Endothelial cell of umbilical vein (primary cell): ENCODE data around the gene FSTL1. TPM values are rescaled to one million over a fixed set of nuclear protein-coding genes. Genes with fewer than 3 reads are reported as not detected.

Experiments
- BruUV-seq: library from RNA; stranded (reverse); fragments of 400-500 nt; replicated peaks from 2 replicates; lab custom pipeline; 2021; lab: Mats Ljungman, UMichigan
- CTCF ChIA-PET: fragments of 300-600, 350-600 bp; sonication (Branson Sonifier 250); formaldehyde crosslinking; loops from one replicate; lab custom pipeline; 2021; ENCODE audit warnings: antibody characterized with exemption, inconsistent platforms; lab: Charles Lee
- POLR2A ChIA-PET: fragments of 300-600, 350-600 bp; sonication (Branson Sonifier 250); formaldehyde crosslinking; loops from one replicate; lab custom pipeline; 2021; ENCODE audit warnings: antibody characterized with exemption, inconsistent platforms; lab: Charles Lee
- DNase-seq: peaks from one replicate; pipeline ENCODE4 v3.0.0-alpha.2; 2011; ENCODE audit warnings: low read depth, low spot score
- FAIRE-seq: peaks from 2 replicates; lab custom pipeline; 2011; peaks lifted over from hg19 to GRCh38; lab: Jason Lieb, UNC
- H2AFZ ChIP-seq: 2 replicates; pipeline ENCODE4 v1.6.0; 2012; ENCODE audit warnings: low read depth, low read length, control low read depth, inconsistent platforms
- H3K27ac ChIP-seq: 2 replicates; pipeline ENCODE4 v1.5.1; 2011; ENCODE audit warnings: low read depth, mild to moderate bottlenecking, control low read depth, low read length, moderate library complexity; ENCODE audit not compliant: insufficient read depth
- H3K27me3 ChIP-seq, 2 experiments: 2 replicates each; pipeline versions ENCODE4 v1.6.0 to v1.6.1; 2011; ENCODE audit warnings: low read length in 2 of 2, mixed read lengths in 1 of 2; ENCODE audit not compliant: control insufficient read depth in 2 of 2, insufficient read depth in 2 of 2
- H3K36me3 ChIP-seq, 2 experiments: 2 replicates in 1 of 2; 3 replicates in 1 of 2; pipeline ENCODE4 v1.5.1; 2011; ENCODE audit warnings: low read length in 2 of 2, mild to moderate bottlenecking in 1 of 2, moderate library complexity in 1 of 2; ENCODE audit not compliant: control insufficient read depth in 2 of 2, insufficient read depth in 2 of 2; ENCODE audit errors: extremely low read depth in 1 of 2
- H3K4me1 ChIP-seq: 3 replicates; pipeline ENCODE4 v1.5.1; 2011; ENCODE audit warnings: mild to moderate bottlenecking, low read length; ENCODE audit not compliant: control insufficient read depth, insufficient read depth; ENCODE audit errors: extremely low read depth
- H3K4me2 ChIP-seq: 2 replicates; pipeline ENCODE4 v1.6.1; 2011; ENCODE audit warnings: low read length, control low read depth, mixed read lengths; ENCODE audit not compliant: insufficient read depth
- H3K4me3 ChIP-seq, 3 experiments: fragments of 200-600 bp in 1 of 3; sonication (generic), shearing (Covaris generic) in 1 of 3; replicated peaks in 1 of 3; 2 replicates each; pipeline ENCODE4 v1.5.1; 2011 to 2016; ENCODE audit warnings: control low read depth in 3 of 3, low read length in 3 of 3, mild to moderate bottlenecking in 2 of 3, inconsistent platforms in 1 of 3, low read depth in 1 of 3, moderate library complexity in 1 of 3; ENCODE audit not compliant: insufficient read depth in 1 of 3
- H3K79me2 ChIP-seq: 2 replicates; pipeline ENCODE4 v1.6.0; 2012; ENCODE audit warnings: low read length, inconsistent platforms; ENCODE audit not compliant: control insufficient read depth, insufficient read depth
- H3K9ac ChIP-seq: replicated peaks from 2 replicates; pipeline ENCODE3; 2011; ENCODE audit warnings: low read length, control low read depth; ENCODE audit not compliant: insufficient read depth; ENCODE audit errors: extremely low read depth
- H3K9me1 ChIP-seq: replicated peaks from 3 replicates; pipeline ENCODE4 v1.6.0; 2011; ENCODE audit warnings: mild to moderate bottlenecking, low read length; ENCODE audit not compliant: control insufficient read depth, insufficient read depth; ENCODE audit errors: extremely low read depth
- H3K9me3 ChIP-seq: replicated peaks from 2 replicates; pipeline ENCODE4 v1.5.1; 2012; ENCODE audit warnings: low read length, inconsistent platforms; ENCODE audit not compliant: control insufficient read depth, insufficient read depth
- H4K20me1 ChIP-seq: replicated peaks from 2 replicates; pipeline ENCODE3; 2011; ENCODE audit warnings: mild to moderate bottlenecking, low read length; ENCODE audit not compliant: control insufficient read depth, insufficient read depth; ENCODE audit errors: extremely low read depth
- CTCF ChIP-seq, 2 donors: IDR thresholded peaks; 1 replicate in 1 of 2; 2 replicates in 1 of 2; pipeline ENCODE4 v1.5.1; 2011; ENCODE audit warnings: low read length in 2 of 2, mild to moderate bottlenecking in 2 of 2, moderate library complexity in 2 of 2, control low read depth in 1 of 2, inconsistent platforms in 1 of 2, low read depth in 1 of 2; ENCODE audit not compliant: insufficient read depth in 1 of 2; ENCODE audit errors: extremely low read depth in 1 of 2
- EZH2 ChIP-seq: IDR thresholded peaks from 2 replicates; pipeline ENCODE4 v1.6.1; 2012; ENCODE audit warnings: borderline replicate concordance, low read depth, mild to moderate bottlenecking, moderate library complexity, low read length, inconsistent platforms; ENCODE audit not compliant: severe bottlenecking
- FOS ChIP-seq: IDR thresholded peaks from 2 replicates; pipeline ENCODE4 v1.6.1; 2011; ENCODE audit warnings: mild to moderate bottlenecking, low read length, moderate library complexity, borderline replicate concordance; ENCODE audit not compliant: insufficient read depth
- JUN ChIP-seq: IDR thresholded peaks from 2 replicates; pipeline ENCODE4 v1.6.1; 2011; ENCODE audit warnings: borderline replicate concordance, low read depth; ENCODE audit not compliant: insufficient read length, insufficient read depth
- MYC ChIP-seq: IDR thresholded peaks from one replicate; pipeline ENCODE4 v1.6.1; 2011; ENCODE audit warnings: mild to moderate bottlenecking, low read depth, low read length
- POLR2A ChIP-seq: IDR thresholded peaks from 2 replicates; pipeline ENCODE4 v1.6.1; 2012; ENCODE audit warnings: low read depth, mild to moderate bottlenecking, control low read depth, low read length
- dilution Hi-C: fragments of 300-500 bp; cut with MboI; formaldehyde crosslinking; loops from one replicate; pipeline ENCODE4 v1.15.0; 2019; ENCODE audit warnings: low sequenced_read_pairs; ENCODE audit not compliant: extremely low pct_ligation_motif_present
- intact Hi-C: fragments of 100-400 bp; cut with micrococcal nuclease; formaldehyde crosslinking; loops from one replicate; pipeline ENCODE4 v1.10.0; 2022
- polyA plus RNA-seq, 4 experiments: library from polyadenylated mRNA; depleted of rRNA in 3 of 4; stranded (reverse) in 3 of 4; unstranded in 1 of 4; fragments of >200 nt; gene quantifications; 2 replicates each; pipeline versions ENCODE4 v1.2.1 to v1.2.3, GENCODE V29; 2011 to 2012; ENCODE audit warnings: missing spikeins in 1 of 4
- total RNA-seq: library from RNA; stranded (reverse); gene quantifications from 2 replicates; pipeline ENCODE4 v1.2.3, GENCODE V29; 2021

FSTL1 gene
- total and polyA plus RNA-seq, 2 donors (not counting 3 experiments of a cell fraction or from before 2014, with no cell fraction given), result 235 to 562 TPM

- peak overlapping the region; percentile 62 for H3K4me2 ChIP-seq
- H3K27ac ChIP-seq, result peak overlapping the region; percentile 81
- FAIRE-seq (peak; percentile 92), DNase-seq (peak; percentile 90)
- H4K20me1 ChIP-seq, result no peaks in the 10 kb centered on the region
- ChIA-PET POLR2A (interaction anchor here (1.6 kb wide), 1 partner anchor 15 kb away, joined by 4 read pairs; the partner anchor contains the start of gene FSTL1), CTCF (interaction anchor here (0.7 to 24.8 kb wide), 7 partner anchors 9 to 125 kb away, joined by 3 to 367 read pairs (median 7); no protein-coding TSS in a partner anchor)
- peak; percentile 47 for TF ChIP-seq FOS
- no peak for TF ChIP-seq MYC
- no peak for TF ChIP-seq CTCF (IDR thresholded peaks at IDR 0.05; ENCODE audit: extremely low read depth in 1 of 2, insufficient read depth in 1 of 2, low read depth in 1 of 2, low read length in 2 of 2)
- TF ChIP-seq POLR2A, result no peak
- TF ChIP-seq EZH2, result no peak
- TF ChIP-seq JUN, result peak; percentile 49
- peaks cover 54% of the 10 kb centered on the region for H3K4me1 ChIP-seq
- no TSS peak for BruUV-seq
- H3K9ac ChIP-seq, result peak overlapping the region; percentile 19
- dilution Hi-C loops (no loop called here), intact Hi-C loops (loop anchor here (1.0 to 5.0 kb wide), 5 partner anchors 14 to 343 kb away; partner anchors contain the start of gene GSK3B)
- no peak overlapping the region for H2AFZ ChIP-seq
- H3K9me3 ChIP-seq, result no peaks in the 10 kb centered on the region
- H3K36me3 ChIP-seq, result peaks cover 0 to 11% of the 10 kb centered on the region in 2 experiments
- peaks cover 83% of the 10 kb centered on the region for H3K79me2 ChIP-seq
- H3K4me3 ChIP-seq, result no peak overlapping the region
- H3K27me3 ChIP-seq, result no peaks in the 10 kb centered on the region
- H3K9me1 ChIP-seq, result no peaks in the 10 kb centered on the region
Measured at GRCh38 chr3:120435621-120436020, 15.2 kb downstream of the FSTL1 start.
